ENCODE results near the gene ANAPC13. TPM values are rescaled to one million over a fixed set of nuclear protein-coding genes. Genes with fewer than 3 reads are reported as not detected.

Gene ANAPC13
- total RNA-seq, 2 donors from 2014 or later, result 40.2 to 83.2 TPM

GRCh38 chr3:134460965-134461364 is 24.8 kb downstream of the ANAPC13 start:
- 78% methylated on average over 2 of the region's 2 CpGs for WGBS
- H3K4me3 ChIP-seq, result no peak overlapping the region
- H3K27ac ChIP-seq, result no peak overlapping the region
- TF ChIP-seq CTCF (IDR thresholded peaks at IDR 0.05) (no peak), POLR2AphosphoS5 (IDR thresholded peaks at IDR 0.05) (no peak), POLR2A (IDR thresholded peaks at IDR 0.05) (no peak)
- no peaks in the 10 kb centered on the region for H3K9me3 ChIP-seq
- DNase-seq (ENCODE audit: low spot score), result no peak
- intact Hi-C loops (cut with DNase I), result no loop called here
- no peaks in the 10 kb centered on the region for H3K4me1 ChIP-seq (replicated peaks)
- no peaks in the 10 kb centered on the region for H3K27me3 ChIP-seq (replicated peaks; ENCODE audit: insufficient read depth)
- H3K36me3 ChIP-seq, result no peaks in the 10 kb centered on the region

- H3K9me3 ChIP-seq, result no peaks in the 10 kb centered on the region
- intact Hi-C loops (cut with DNase I), result no loop called here
- H3K27me3 ChIP-seq (replicated peaks; ENCODE audit: insufficient read depth), result no peaks in the 10 kb centered on the region
- WGBS, result 93% methylated on average over 4 of the region's 4 CpGs
- H3K36me3 ChIP-seq, result no peaks in the 10 kb centered on the region
- TF ChIP-seq POLR2A (IDR thresholded peaks at IDR 0.05) (no peak), CTCF (IDR thresholded peaks at IDR 0.05) (no peak), POLR2AphosphoS5 (IDR thresholded peaks at IDR 0.05) (no peak)
- no peak overlapping the region for H3K4me3 ChIP-seq
- no peak for DNase-seq (ENCODE audit: low spot score)
- no peaks in the 10 kb centered on the region for H3K4me1 ChIP-seq (replicated peaks)
- no peak overlapping the region for H3K27ac ChIP-seq
Measured at GRCh38 chr3:134459562-134459961, 26.2 kb downstream of the ANAPC13 start.

GRCh38 chr3:134458406-134458945 is 27.3 kb downstream of the ANAPC13 start:
- H3K27me3 ChIP-seq (replicated peaks; ENCODE audit: insufficient read depth), result no peaks in the 10 kb centered on the region
- H3K9me3 ChIP-seq, result no peaks in the 10 kb centered on the region
- no peak overlapping the region for H3K27ac ChIP-seq
- H3K4me3 ChIP-seq, result no peak overlapping the region
- 89% methylated on average over 10 of the region's 10 CpGs for WGBS
- no peak for TF ChIP-seq CTCF (IDR thresholded peaks at IDR 0.05)
- TF ChIP-seq POLR2A (IDR thresholded peaks at IDR 0.05), result no peak
- no peak for TF ChIP-seq POLR2AphosphoS5 (IDR thresholded peaks at IDR 0.05)
- H3K4me1 ChIP-seq (replicated peaks), result no peaks in the 10 kb centered on the region
- H3K36me3 ChIP-seq, result no peaks in the 10 kb centered on the region
- intact Hi-C loops (cut with DNase I), result no loop called here
- no peak for DNase-seq (ENCODE audit: low spot score)

- intact Hi-C loops (cut with DNase I), result no loop called here
- 83% methylated on average over 9 of the region's 9 CpGs for WGBS
Measured at GRCh38 chr3:134457376-134458074, 28.3 kb downstream of the ANAPC13 start.

More at GRCh38 chr3:134457376-134458074, 28.3 kb downstream of the ANAPC13 start:
- TF ChIP-seq CTCF (IDR thresholded peaks at IDR 0.05) (no peak), POLR2A (IDR thresholded peaks at IDR 0.05) (no peak), POLR2AphosphoS5 (IDR thresholded peaks at IDR 0.05) (no peak)
- no peak for DNase-seq (ENCODE audit: low spot score)
- Histone ChIP-seq H3K27ac (no peak overlapping the region), H3K4me1 (replicated peaks) (no peaks in the 10 kb centered on the region), H3K27me3 (replicated peaks; ENCODE audit: insufficient read depth) (no peaks in the 10 kb centered on the region), H3K36me3 (no peaks in the 10 kb centered on the region), H3K9me3 (no peaks in the 10 kb centered on the region), H3K4me3 (no peak overlapping the region)

Data from prostate gland (tissue), 2 donors.